ENCODE data around the gene NTN4. TPM values are rescaled to one million over a fixed set of nuclear protein-coding genes. Genes with fewer than 3 reads are reported as not detected.

NTN4 gene
- total RNA-seq, 1 experiment from 2014 or later: 0.17 TPM

GRCh38 chr12:95790917-95791849 lies 619 bp upstream of the NTN4 start:
- no peak overlapping the region for H3K27ac Mint-ChIP-seq
- Histone ChIP-seq H4K91ac (ENCODE audit: insufficient read length, low read depth, low read length) (no peak overlapping the region), H2AFZ (ENCODE audit: low read length) (no peak overlapping the region), H3T11ph (ENCODE audit: low read length) (no peak overlapping the region), H3K79me2 (ENCODE audit: insufficient read depth, low read length) (no peaks in the 10 kb centered on the region), H3K27me3 (ENCODE audit: insufficient read depth, low read length) (peaks cover 26% of the 10 kb centered on the region; the same call in 1 of the 2 replicates), H2BK120ac (ENCODE audit: low read depth, low read length, poor library complexity, severe bottlenecking) (no peak overlapping the region), H3K9ac (ENCODE audit: extremely low read depth, insufficient read length, low read length) (no peak overlapping the region), H4K8ac (replicated peaks; ENCODE audit: insufficient read length, low read depth, low read length) (no peak overlapping the region), H3K79me1 (ENCODE audit: insufficient read depth, low read depth, low read length, poor library complexity, severe bottlenecking) (no peaks in the 10 kb centered on the region), H2AK5ac (ENCODE audit: insufficient read length, low read length) (no peak overlapping the region), H4K5ac (ENCODE audit: insufficient read length, low read depth, low read length) (no peak overlapping the region), H3K4me2 (ENCODE audit: insufficient read depth, insufficient read length, low read length) (peak overlapping the region; percentile 75), H3K14ac (ENCODE audit: insufficient read depth, low read length) (no peak overlapping the region), H2BK12ac (ENCODE audit: insufficient read length, low read depth, low read length) (no peak overlapping the region), H3K4me1 (ENCODE audit: insufficient read depth, low read length) (no peaks in the 10 kb centered on the region), H2BK5ac (ENCODE audit: insufficient read length, low read length) (no peak overlapping the region), H2BK15ac (ENCODE audit: low read depth, low read length) (no peak overlapping the region), H3K27ac (ENCODE audit: insufficient read length, low read depth, low read length) (no peak overlapping the region), H3K9me3 (ENCODE audit: control insufficient read depth, low read depth, low read length) (no peaks in the 10 kb centered on the region), H3K18ac (ENCODE audit: insufficient read length, low read depth, low read length) (no peak overlapping the region), H3K23ac (ENCODE audit: insufficient read length, low read depth, low read length) (no peak overlapping the region), H3K4ac (ENCODE audit: low read depth, low read length) (no peak overlapping the region), H3K23me2 (ENCODE audit: insufficient read length, low read depth, low read length, poor library complexity, severe bottlenecking) (peaks cover 18% of the 10 kb centered on the region), H3K56ac (ENCODE audit: insufficient read length, low read depth, low read length) (no peak overlapping the region), H4K20me1 (ENCODE audit: control insufficient read depth, insufficient read depth, insufficient read length) (peaks cover 2% of the 10 kb centered on the region), H2BK20ac (ENCODE audit: low read depth, low read length, poor library complexity, severe bottlenecking) (no peak overlapping the region)
- DNase-seq: peak; percentile 62
- peaks cover 77% of the 10 kb centered on the region for H3K27me3 Mint-ChIP-seq (ENCODE audit: low read depth)
- no peaks in the 10 kb centered on the region for H3K9me3 Mint-ChIP-seq
- H3K36me3 Mint-ChIP-seq (ENCODE audit: insufficient read depth in 1 of 3, low read depth in 3 of 3): no peaks in the 10 kb centered on the region
- no CpG with 5 or more reads among the region's 49 CpGs for WGBS (ENCODE audit: extremely low coverage, insufficient read length, low lambda C conversion rate)
- peak overlapping the region; percentile 75 to 91 for H3K4me3 Mint-ChIP-seq
- peaks cover 13 to 15% of the 10 kb centered on the region in 2 experiments for H3K4me1 Mint-ChIP-seq
- no peak for TF ChIP-seq CTCF (conservative IDR thresholded peaks at IDR 0.05)
